Omental fat pad (tissue), 4 donors: ENCODE data around the gene OR10D3. TPM values are rescaled to one million over a fixed set of nuclear protein-coding genes. Genes with fewer than 3 reads are reported as not detected.
"Not testable (repeated sequence)": the region's sequence is repeated elsewhere in the genome, so short reads cannot be mapped to it uniquely, and the experiment has no call there.

Experiments used
- ATAC-seq: fragments of 150-250 bp; one replicate; pipeline ENCODE4 v1.9.1; 2016; ENCODE audit warnings: mild to moderate bottlenecking, moderate library complexity; ENCODE audit not compliant: low FRiP score
- DNase-seq: peaks from one replicate; pipeline ENCODE4 v3.0.0-alpha.2; 2019; ENCODE audit warnings: low spot score
- total RNA-seq, 4 donors: library from RNA; depleted of rRNA; stranded (reverse); fragments of >200 nt; gene quantifications; one replicate each; pipeline ENCODE4 v1.1.0, GENCODE V29; 2016
- TF ChIP-seq, protein P1 (sequence below), 3 donors: fragments of 450-650 bp; IDR thresholded peaks; one replicate each; pipeline ENCODE4 v1.5.1; 2016 to 2017; ENCODE audit warnings: antibody characterized with exemption in 3 of 3, mild to moderate bottlenecking in 3 of 3, moderate library complexity in 2 of 3

The OR10D3 gene
- total RNA-seq, 4 donors from 2014 or later: not detected

DNA sequence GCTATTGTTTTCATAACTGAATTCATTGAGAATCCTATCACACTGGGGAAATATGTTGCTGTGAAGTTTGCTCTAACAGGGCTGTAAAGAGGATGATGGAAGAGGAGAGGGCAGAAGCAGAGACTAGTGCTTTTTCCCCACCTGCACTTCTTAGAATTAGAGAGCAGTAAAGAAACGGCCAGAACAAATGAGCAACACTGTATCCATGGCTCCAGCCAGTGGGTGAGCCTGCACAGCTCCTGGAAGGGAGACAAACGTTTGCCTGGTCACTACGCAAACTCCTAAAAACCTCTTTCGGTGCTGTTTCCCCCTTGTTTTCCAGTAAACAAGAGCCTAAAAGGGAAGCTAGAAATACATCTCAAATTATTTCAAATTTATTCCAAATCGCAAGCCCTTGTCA, 22.2 kb upstream of the OR10D3 start:
- no peak for ATAC-seq
- no peak for DNase-seq
- TF ChIP-seq, protein P1, sequence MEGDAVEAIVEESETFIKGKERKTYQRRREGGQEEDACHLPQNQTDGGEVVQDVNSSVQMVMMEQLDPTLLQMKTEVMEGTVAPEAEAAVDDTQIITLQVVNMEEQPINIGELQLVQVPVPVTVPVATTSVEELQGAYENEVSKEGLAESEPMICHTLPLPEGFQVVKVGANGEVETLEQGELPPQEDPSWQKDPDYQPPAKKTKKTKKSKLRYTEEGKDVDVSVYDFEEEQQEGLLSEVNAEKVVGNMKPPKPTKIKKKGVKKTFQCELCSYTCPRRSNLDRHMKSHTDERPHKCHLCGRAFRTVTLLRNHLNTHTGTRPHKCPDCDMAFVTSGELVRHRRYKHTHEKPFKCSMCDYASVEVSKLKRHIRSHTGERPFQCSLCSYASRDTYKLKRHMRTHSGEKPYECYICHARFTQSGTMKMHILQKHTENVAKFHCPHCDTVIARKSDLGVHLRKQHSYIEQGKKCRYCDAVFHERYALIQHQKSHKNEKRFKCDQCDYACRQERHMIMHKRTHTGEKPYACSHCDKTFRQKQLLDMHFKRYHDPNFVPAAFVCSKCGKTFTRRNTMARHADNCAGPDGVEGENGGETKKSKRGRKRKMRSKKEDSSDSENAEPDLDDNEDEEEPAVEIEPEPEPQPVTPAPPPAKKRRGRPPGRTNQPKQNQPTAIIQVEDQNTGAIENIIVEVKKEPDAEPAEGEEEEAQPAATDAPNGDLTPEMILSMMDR (IDR thresholded peaks at IDR 0.05): no peak

DNA sequence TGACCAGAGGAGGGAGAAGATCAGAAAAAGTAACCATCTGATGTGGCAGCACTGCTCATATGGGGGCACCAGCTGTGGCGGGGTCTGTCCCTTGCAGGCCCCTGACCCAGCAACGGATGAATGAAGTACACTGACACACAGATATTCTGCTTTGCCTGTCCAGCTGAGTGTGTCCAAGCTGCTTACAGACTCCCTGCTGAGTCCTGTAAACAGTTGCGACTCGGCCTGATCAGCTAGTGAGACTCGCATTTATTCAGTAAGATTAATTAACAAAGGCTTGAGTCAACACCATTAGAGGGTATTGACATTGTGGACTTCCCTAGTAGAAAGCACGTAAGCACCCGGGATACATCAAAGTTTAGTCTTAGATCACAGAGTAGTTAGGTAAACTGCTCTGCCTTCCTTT, 15.3 kb upstream of the OR10D3 start:
- ATAC-seq: no peak
- TF ChIP-seq, protein P1 (IDR thresholded peaks at IDR 0.05): no peak
- DNase-seq: no peak

DNA sequence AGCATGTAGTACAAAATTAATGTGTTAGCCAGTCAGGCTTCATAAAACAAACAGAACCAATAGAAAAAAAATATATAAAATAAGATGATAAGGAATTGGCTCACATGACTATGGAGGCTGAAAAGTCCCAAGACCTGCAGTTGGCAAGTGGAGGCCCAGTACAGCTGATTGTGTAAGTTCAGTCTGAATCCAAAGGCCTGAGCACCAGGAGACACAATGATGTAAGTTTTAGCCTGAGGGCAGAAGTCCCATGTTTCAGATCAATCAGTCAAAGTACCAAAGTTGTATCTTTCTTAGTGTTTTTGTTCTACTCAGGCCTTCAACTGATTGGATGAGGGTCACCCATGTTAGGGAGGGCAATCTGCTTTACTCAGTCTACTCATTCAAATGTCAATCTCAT, 14.3 kb upstream of the OR10D3 start:
- DNase-seq (no peak), ATAC-seq (no peak)
- TF ChIP-seq, protein P1 (IDR thresholded peaks at IDR 0.05): no peak

DNA sequence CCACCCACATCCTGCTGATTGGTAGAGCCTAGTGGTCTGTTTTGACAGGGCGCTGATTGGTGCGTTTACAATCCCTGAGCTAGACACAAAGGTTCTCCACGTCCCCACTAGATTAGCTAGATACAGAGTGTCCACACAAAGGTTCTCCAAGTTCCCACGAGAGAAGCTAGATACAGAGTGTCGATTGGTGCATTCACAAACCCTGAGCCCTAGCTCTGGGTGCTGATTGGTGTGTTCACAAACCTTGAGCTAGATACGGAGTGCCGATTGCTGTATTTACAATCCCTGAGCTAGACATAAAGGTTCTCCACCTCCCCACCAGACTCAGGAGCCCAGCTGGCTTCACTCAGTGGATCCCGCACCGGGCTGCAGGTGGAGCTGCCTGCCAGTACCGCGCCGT, 12.8 kb upstream of the OR10D3 start:
- not testable (repeated sequence) for ATAC-seq, DNase-seq

DNA sequence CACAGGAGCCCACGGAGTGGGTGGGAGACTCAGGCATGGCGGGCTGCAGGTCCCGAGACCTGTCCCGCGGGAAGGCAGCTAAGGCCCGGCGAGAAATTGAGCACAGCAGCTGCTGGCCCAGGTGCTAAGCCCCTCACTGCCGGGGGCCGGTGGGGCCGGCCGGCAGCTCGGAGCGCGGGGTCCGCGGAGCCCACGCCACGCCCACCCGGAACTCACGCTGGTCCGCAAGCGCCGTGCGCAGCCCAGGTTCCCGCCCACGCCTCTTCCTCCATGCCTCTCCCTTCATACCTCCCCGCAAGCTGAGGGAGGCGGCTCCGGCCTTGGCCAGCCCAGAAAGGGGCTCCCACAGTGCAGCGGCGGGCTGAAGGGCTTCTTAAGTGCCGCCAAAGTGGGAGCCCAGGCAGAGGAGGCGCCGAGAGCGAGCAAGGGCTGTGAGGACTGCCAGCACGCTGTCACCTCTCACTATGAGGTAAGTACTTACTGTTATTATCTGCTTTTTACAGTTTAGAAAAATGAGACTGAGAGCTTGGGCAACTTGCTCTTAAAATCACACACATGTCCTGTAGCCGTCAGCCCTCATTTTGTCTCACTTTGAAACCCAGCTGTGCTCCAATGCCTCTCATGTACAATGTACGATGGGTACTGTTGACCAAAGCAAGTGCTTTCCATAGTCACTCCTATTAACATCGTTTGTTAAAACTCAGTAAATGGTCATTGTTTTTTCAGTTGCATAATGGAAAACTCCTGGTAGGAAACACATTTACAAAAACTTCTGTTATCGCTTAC, 12.2 kb upstream of the OR10D3 start:
- ATAC-seq (no peak), DNase-seq (no peak)
- TF ChIP-seq, protein P1 (IDR thresholded peaks at IDR 0.05): no peak

DNA sequence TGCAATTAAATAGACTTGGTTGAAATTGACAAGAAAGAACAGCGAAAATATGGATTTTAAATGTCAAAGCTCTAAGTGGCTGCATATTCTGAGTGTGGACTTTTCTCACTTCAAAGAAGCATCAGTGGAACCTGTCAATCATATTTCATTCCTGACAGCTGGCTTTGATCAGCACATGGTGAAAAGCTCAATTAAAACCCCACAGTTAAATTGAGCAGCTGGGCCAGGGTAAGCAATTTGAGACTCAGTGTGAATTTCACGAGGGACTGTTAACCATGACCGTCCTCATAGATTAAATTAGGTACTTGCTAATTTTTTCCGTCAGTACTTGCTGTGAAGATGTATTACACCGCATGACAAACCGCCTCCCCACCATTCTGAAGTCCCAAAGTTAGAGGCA, 11.0 kb upstream of the OR10D3 start:
- no peak for DNase-seq
- TF ChIP-seq, protein P1 (IDR thresholded peaks at IDR 0.05): no peak
- ATAC-seq: no peak

DNA sequence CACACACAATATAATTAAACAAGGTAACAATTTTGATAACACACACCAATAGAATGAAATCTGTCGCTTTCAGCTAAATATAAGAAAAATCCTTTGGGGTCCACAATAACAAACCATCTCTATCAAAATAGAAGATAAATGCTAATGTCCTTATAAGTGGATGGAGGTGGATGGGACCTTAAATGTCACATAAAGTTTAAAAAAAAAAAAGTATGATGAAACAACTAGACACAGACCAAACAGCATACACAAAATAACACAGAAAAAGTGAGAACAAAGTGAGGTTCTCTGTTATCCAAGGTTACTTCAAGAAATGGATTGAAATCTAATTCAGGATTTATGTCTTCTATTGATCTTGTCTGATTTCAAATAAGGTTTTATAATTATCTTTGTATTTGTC, 10.5 kb upstream of the OR10D3 start:
- TF ChIP-seq, protein P1 (IDR thresholded peaks at IDR 0.05): no peak
- no peak for ATAC-seq
- no peak for DNase-seq
